ENCODE results near the gene SUSD6.

SUSD6 gene

DNA sequence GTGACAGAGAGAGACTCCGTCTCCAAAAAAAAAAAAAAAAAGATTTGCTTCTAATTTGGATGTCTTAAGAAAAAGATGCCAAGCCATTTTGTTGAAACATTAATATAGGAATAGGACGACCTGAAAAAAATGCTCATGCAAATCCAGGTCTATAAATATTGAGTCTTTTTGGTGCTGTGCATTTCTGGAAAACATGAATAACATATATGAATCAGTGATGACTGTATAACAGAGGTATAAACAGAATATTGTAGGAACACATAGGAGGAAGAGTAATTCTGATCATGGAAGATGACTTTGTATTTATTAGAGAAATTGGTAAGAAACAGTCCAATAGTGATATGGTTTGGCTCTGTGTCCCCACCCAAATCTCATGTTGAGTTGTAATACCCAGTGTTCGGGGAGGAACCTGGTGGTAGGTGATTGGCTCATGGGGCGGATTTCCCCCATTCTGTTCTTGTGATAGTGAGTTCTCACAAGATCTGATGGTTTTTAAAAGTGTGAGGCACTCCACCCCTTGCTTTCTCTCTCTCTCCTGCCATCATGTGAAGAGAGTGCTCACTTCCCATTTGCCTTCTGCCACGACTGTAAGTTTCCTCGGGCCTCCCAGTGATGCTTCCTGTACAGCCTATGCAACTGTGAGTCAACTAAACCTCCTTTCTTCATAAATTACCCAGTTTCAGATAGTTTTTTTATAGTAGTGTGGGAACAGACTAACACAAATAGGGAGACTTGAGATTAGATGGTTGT, 152.5 kb downstream of the SUSD6 start:
- DNase-seq (ENCODE audit: low read depth), result no peak
